ENCODE measurements around the gene HOXA7.

HOXA7 gene

GRCh38 chr7:27198871-27199801 lies 42.7 kb upstream of the HOXA7 start:
- Histone ChIP-seq H3K9ac (ENCODE audit: low read length) (peak overlapping the region; percentile 78), H3K4me3 (ENCODE audit: low read length) (peak overlapping the region; percentile 81), H3K4me1 (ENCODE audit: control insufficient read depth, insufficient read depth, low read length) (no peaks in the 10 kb centered on the region), H3K27ac (ENCODE audit: low read depth, low read length) (peak overlapping the region; percentile 82), H3K27me3 (ENCODE audit: control insufficient read depth, insufficient read depth, low read length) (peaks cover 17% of the 10 kb centered on the region), H3K36me3 (ENCODE audit: control insufficient read depth, insufficient read depth, low read length) (no peaks in the 10 kb centered on the region)

GRCh38 chr7:27198138-27198841 lies 41.8 kb upstream of the HOXA7 start:
- H3K4me3 ChIP-seq (ENCODE audit: low read length) = peak overlapping the region; percentile 81
- H3K4me1 ChIP-seq (ENCODE audit: control insufficient read depth, insufficient read depth, low read length) = no peaks in the 10 kb centered on the region
- H3K36me3 ChIP-seq (ENCODE audit: control insufficient read depth, insufficient read depth, low read length) = no peaks in the 10 kb centered on the region
- peak overlapping the region; percentile 32 for H3K9ac ChIP-seq (ENCODE audit: low read length)
- peaks cover 16% of the 10 kb centered on the region for H3K27me3 ChIP-seq (ENCODE audit: control insufficient read depth, insufficient read depth, low read length)
- H3K27ac ChIP-seq (ENCODE audit: low read depth, low read length) = peak overlapping the region; percentile 82

GRCh38 chr7:27197137-27198042 lies 40.9 kb upstream of the HOXA7 start:
- Histone ChIP-seq H3K36me3 (ENCODE audit: control insufficient read depth, insufficient read depth, low read length) (no peaks in the 10 kb centered on the region), H3K4me3 (ENCODE audit: low read length) (peak overlapping the region; percentile 81), H3K4me1 (ENCODE audit: control insufficient read depth, insufficient read depth, low read length) (no peaks in the 10 kb centered on the region), H3K27me3 (ENCODE audit: control insufficient read depth, insufficient read depth, low read length) (peaks cover 16% of the 10 kb centered on the region), H3K27ac (ENCODE audit: low read depth, low read length) (peak overlapping the region; percentile 82), H3K9ac (ENCODE audit: low read length) (peak overlapping the region; percentile 63)

GRCh38 chr7:27196287-27196767 lies 39.9 kb upstream of the HOXA7 start:
- Histone ChIP-seq H3K4me1 (ENCODE audit: control insufficient read depth, insufficient read depth, low read length) (no peaks in the 10 kb centered on the region), H3K4me3 (ENCODE audit: low read length) (peak overlapping the region; percentile 81), H3K27me3 (ENCODE audit: control insufficient read depth, insufficient read depth, low read length) (peaks cover 16% of the 10 kb centered on the region), H3K9ac (ENCODE audit: low read length) (no peak overlapping the region), H3K36me3 (ENCODE audit: control insufficient read depth, insufficient read depth, low read length) (no peaks in the 10 kb centered on the region), H3K27ac (ENCODE audit: low read depth, low read length) (peak overlapping the region; percentile 62)

GRCh38 chr7:27194686-27195379 lies 38.4 kb upstream of the HOXA7 start:
- Histone ChIP-seq H3K36me3 (ENCODE audit: control insufficient read depth, insufficient read depth, low read length) (no peaks in the 10 kb centered on the region), H3K9ac (ENCODE audit: low read length) (no peak overlapping the region), H3K27ac (ENCODE audit: low read depth, low read length) (peak overlapping the region; percentile 67), H3K27me3 (ENCODE audit: control insufficient read depth, insufficient read depth, low read length) (peaks cover 12% of the 10 kb centered on the region), H3K4me3 (ENCODE audit: low read length) (peak overlapping the region; percentile 71), H3K4me1 (ENCODE audit: control insufficient read depth, insufficient read depth, low read length) (peaks cover 3% of the 10 kb centered on the region)

- Histone ChIP-seq H3K4me3 (ENCODE audit: low read length) (peak overlapping the region; percentile 71), H3K9ac (ENCODE audit: low read length) (peak overlapping the region; percentile 45), H3K27ac (ENCODE audit: low read depth, low read length) (peak overlapping the region; percentile 89), H3K4me1 (ENCODE audit: control insufficient read depth, insufficient read depth, low read length) (peaks cover 8% of the 10 kb centered on the region), H3K27me3 (ENCODE audit: control insufficient read depth, insufficient read depth, low read length) (peaks cover 12% of the 10 kb centered on the region), H3K36me3 (ENCODE audit: control insufficient read depth, insufficient read depth, low read length) (no peaks in the 10 kb centered on the region)
Measured at GRCh38 chr7:27194002-27194352, 37.5 kb upstream of the HOXA7 start.

- H3K36me3 ChIP-seq (ENCODE audit: control insufficient read depth, insufficient read depth, low read length) = no peaks in the 10 kb centered on the region
- H3K27ac ChIP-seq (ENCODE audit: low read depth, low read length) = peak overlapping the region; percentile 89
- H3K4me1 ChIP-seq (ENCODE audit: control insufficient read depth, insufficient read depth, low read length) = peaks cover 8% of the 10 kb centered on the region
- H3K9ac ChIP-seq (ENCODE audit: low read length) = peak overlapping the region; percentile 45
- H3K4me3 ChIP-seq (ENCODE audit: low read length) = peak overlapping the region; percentile 71
- H3K27me3 ChIP-seq (ENCODE audit: control insufficient read depth, insufficient read depth, low read length) = peaks cover 11% of the 10 kb centered on the region
Measured at GRCh38 chr7:27193335-27194001, 37.0 kb upstream of the HOXA7 start.

- peaks cover 6% of the 10 kb centered on the region for H3K27me3 ChIP-seq (ENCODE audit: control insufficient read depth, insufficient read depth, low read length)
- no peaks in the 10 kb centered on the region for H3K36me3 ChIP-seq (ENCODE audit: control insufficient read depth, insufficient read depth, low read length)
- H3K4me3 ChIP-seq (ENCODE audit: low read length) = peak overlapping the region; percentile 71
- peaks cover 8% of the 10 kb centered on the region for H3K4me1 ChIP-seq (ENCODE audit: control insufficient read depth, insufficient read depth, low read length)
- peak overlapping the region; percentile 89 for H3K27ac ChIP-seq (ENCODE audit: low read depth, low read length)
- H3K9ac ChIP-seq (ENCODE audit: low read length) = peak overlapping the region; percentile 24
Measured at GRCh38 chr7:27192546-27193334, 36.3 kb upstream of the HOXA7 start.

GRCh38 chr7:27191833-27192545 lies 35.5 kb upstream of the HOXA7 start:
- Histone ChIP-seq H3K4me3 (ENCODE audit: low read length) (peak overlapping the region; percentile 71), H3K36me3 (ENCODE audit: control insufficient read depth, insufficient read depth, low read length) (no peaks in the 10 kb centered on the region), H3K4me1 (ENCODE audit: control insufficient read depth, insufficient read depth, low read length) (peaks cover 8% of the 10 kb centered on the region), H3K27me3 (ENCODE audit: control insufficient read depth, insufficient read depth, low read length) (peaks cover 4% of the 10 kb centered on the region), H3K27ac (ENCODE audit: low read depth, low read length) (peak overlapping the region; percentile 89), H3K9ac (ENCODE audit: low read length) (peak overlapping the region; percentile 76)

- H3K4me1 ChIP-seq (ENCODE audit: control insufficient read depth, insufficient read depth, low read length) = peaks cover 8% of the 10 kb centered on the region
- H3K4me3 ChIP-seq (ENCODE audit: low read length) = peak overlapping the region; percentile 71
- H3K9ac ChIP-seq (ENCODE audit: low read length) = peak overlapping the region; percentile 76
- no peaks in the 10 kb centered on the region for H3K36me3 ChIP-seq (ENCODE audit: control insufficient read depth, insufficient read depth, low read length)
- H3K27me3 ChIP-seq (ENCODE audit: control insufficient read depth, insufficient read depth, low read length) = peaks cover 4% of the 10 kb centered on the region
- H3K27ac ChIP-seq (ENCODE audit: low read depth, low read length) = peak overlapping the region; percentile 89
Measured at GRCh38 chr7:27191161-27191731, 34.8 kb upstream of the HOXA7 start.
